ENCODE data around the gene ANAPC10.
"Not testable (repeated sequence)": the region's sequence is repeated elsewhere in the genome, so short reads cannot be mapped to it uniquely, and the experiment has no call there.

Gene ANAPC10

GRCh38 chr4:145069361-145069760 is 28.6 kb downstream of the ANAPC10 start:
- no peak for DNase-seq

GRCh38 chr4:145066063-145066501 is 31.9 kb downstream of the ANAPC10 start:
- DNase-seq = no peak

GRCh38 chr4:145061318-145061920 is 36.6 kb downstream of the ANAPC10 start:
- DNase-seq = no peak

GRCh38 chr4:145058256-145058655 is 39.7 kb downstream of the ANAPC10 start:
- no peak for DNase-seq

- no peak for DNase-seq
Measured at GRCh38 chr4:145056325-145057130, 41.5 kb downstream of the ANAPC10 start.

- DNase-seq = no peak
Measured at GRCh38 chr4:145055533-145056257, 42.3 kb downstream of the ANAPC10 start.

- no peak for DNase-seq
Measured at GRCh38 chr4:145049241-145049640, 48.8 kb downstream of the ANAPC10 start.

- no peak for DNase-seq
Measured at GRCh38 chr4:145048817-145049216, 49.2 kb downstream of the ANAPC10 start.

GRCh38 chr4:145047151-145047550 is 50.8 kb downstream of the ANAPC10 start:
- no peak for DNase-seq

GRCh38 chr4:145045180-145045579 is 52.8 kb downstream of the ANAPC10 start:
- DNase-seq = no peak

GRCh38 chr4:145044341-145044740 is 53.7 kb downstream of the ANAPC10 start:
- DNase-seq = no peak

- no peak for DNase-seq
Measured at GRCh38 chr4:145043306-145043705, 54.7 kb downstream of the ANAPC10 start.

GRCh38 chr4:145042601-145043285 is 55.3 kb downstream of the ANAPC10 start:
- no peak for DNase-seq

- DNase-seq = no peak
Measured at GRCh38 chr4:145041378-145041777, 56.6 kb downstream of the ANAPC10 start.

GRCh38 chr4:145035494-145036136 is 62.4 kb downstream of the ANAPC10 start:
- no peak for DNase-seq

- no peak for DNase-seq
Measured at GRCh38 chr4:145034727-145035211, 63.2 kb downstream of the ANAPC10 start.

- DNase-seq = no peak
Measured at GRCh38 chr4:145019346-145019745, 78.7 kb downstream of the ANAPC10 start.

- no peak for DNase-seq
Measured at GRCh38 chr4:145014365-145014764, 83.6 kb downstream of the ANAPC10 start.

GRCh38 chr4:145012841-145013240 is 85.2 kb downstream of the ANAPC10 start:
- DNase-seq = no peak

- DNase-seq = no peak
Measured at GRCh38 chr4:145011636-145012035, 86.4 kb downstream of the ANAPC10 start.

- not testable (repeated sequence) for DNase-seq
Measured at GRCh38 chr4:145010315-145010714, 87.7 kb downstream of the ANAPC10 start.

GRCh38 chr4:145003675-145004074 is 94.3 kb downstream of the ANAPC10 start:
- no peak for DNase-seq
